Coronary artery (tissue), 2 donors: ENCODE measurements around the gene IDH3G.
A peak's percentile ranks its signal among the peaks of the same experiment; 100 is the strongest.

ENCODE experiments used
- DNase-seq: peaks from one replicate; pipeline ENCODE4 v3.0.0-alpha.2; 2017; ENCODE audit warnings: low spot score
- H3K27ac ChIP-seq, 2 donors: fragments of 200-600 bp; sonication (generic); one replicate each; pipeline ENCODE4 v1.5.1; 2016 to 2019
- H3K4me3 ChIP-seq: fragments of 200-600 bp; sonication (generic); 2 replicates; pipeline ENCODE4 v1.5.1; 2016; ENCODE audit warnings: mild to moderate bottlenecking, moderate library complexity
- CTCF ChIP-seq: fragments of 200-600 bp; sonication (generic); IDR thresholded peaks from one replicate; pipeline ENCODE4 v1.5.1; 2019; ENCODE audit warnings: antibody characterized with exemption

The IDH3G gene

DNA sequence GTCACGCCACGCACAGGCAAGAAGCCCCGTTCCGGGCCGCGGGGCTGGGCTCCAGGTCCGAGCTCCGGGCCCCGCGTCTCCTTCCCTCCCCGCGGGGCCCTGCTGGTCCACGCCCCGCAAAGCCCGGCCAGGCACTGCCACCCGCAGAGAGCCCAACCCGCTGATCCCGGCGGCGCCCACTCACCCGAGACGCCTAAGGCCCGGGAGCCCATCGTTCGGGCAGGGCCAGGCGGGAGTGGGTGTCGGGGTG is 35.3 kb upstream of the IDH3G start:
- Histone ChIP-seq H3K4me3 (peak overlapping the region; percentile 74), H3K27ac (peak overlapping the region in 1 of 2 donors; percentile 86)
- no peak for TF ChIP-seq CTCF
- DNase-seq = no peak

DNA sequence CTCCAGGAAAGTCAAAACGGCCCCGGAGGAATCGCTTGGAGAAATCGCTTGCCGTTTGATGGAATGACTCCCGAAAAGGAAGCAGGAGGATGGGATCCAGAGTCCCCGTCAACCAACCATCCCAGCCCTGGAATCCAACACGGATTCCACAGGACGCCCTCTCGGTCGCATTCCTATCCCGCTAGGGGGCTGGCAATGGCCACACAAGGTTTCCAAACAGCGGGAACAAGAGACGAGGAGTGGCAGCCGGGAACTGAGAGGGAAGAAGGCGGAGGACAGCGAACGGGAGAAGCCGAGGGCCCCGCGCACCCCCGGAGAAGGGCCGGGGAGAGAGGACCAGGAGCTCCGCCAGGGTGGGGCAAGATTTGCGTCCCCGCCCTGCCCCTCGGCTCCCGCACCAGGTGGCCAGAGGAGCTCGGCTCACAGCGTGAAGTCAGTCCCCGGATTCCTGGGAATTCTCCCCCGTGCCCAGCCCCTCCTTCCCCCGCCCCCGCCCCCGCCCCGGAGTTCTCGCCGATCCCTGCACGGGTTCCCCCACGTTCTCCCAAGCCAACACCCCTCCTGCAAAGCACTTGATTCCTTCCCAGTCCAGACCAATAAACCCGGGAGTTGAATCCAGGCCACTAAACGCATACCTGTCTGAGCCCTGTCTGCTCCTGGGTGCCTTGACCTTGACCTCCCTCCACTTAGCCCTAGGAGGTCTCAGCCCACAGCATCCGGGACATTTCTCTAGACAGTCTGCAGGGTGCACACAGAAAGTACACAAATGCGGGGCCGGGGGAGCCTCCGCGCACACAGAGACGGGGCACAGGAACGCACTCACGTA is 34.8 kb upstream of the IDH3G start:
- no peak for TF ChIP-seq CTCF
- Histone ChIP-seq H3K4me3 (peak overlapping the region; percentile 74), H3K27ac (peak overlapping the region; percentile 64 to 86)
- DNase-seq = peak; percentile 74

- H3K4me3 ChIP-seq = peak overlapping the region; percentile 74
- peak overlapping the region; percentile 64 to 86 for H3K27ac ChIP-seq
- no peak for TF ChIP-seq CTCF
- peak; percentile 72 for DNase-seq
Measured at GRCh38 chrX:153828308-153828707, 34.1 kb upstream of the IDH3G start.

DNA sequence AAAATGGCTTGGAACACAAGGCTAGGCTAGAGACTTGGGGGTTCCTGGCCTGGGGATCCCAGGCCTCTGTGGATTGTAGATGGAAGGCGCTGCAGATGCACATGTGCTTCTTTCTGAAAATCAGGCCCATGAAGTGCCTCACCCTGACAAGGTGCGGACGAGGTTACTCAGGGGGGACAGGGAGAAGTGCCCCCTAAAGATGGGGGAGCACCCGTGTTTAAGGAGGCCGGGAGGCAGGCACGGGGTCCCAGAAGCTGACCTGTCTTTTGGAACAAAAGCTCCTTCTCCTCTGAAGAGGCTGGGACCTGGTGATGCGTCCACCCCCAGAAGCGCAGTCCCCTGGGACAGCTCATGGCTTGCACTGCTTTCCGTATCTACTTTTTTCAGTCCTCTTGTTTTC is 33.7 kb upstream of the IDH3G start:
- TF ChIP-seq CTCF = no peak
- peak overlapping the region; percentile 74 for H3K4me3 ChIP-seq
- H3K27ac ChIP-seq = peak overlapping the region in 1 of 2 donors; percentile 86
- DNase-seq = no peak

- Histone ChIP-seq H3K4me3 (no peak overlapping the region), H3K27ac (no peak overlapping the region)
- no peak for TF ChIP-seq CTCF
- DNase-seq = no peak
Measured at GRCh38 chrX:153827016-153827415, 32.8 kb upstream of the IDH3G start.

GRCh38 chrX:153825042-153825441 is 30.9 kb upstream of the IDH3G start:
- DNase-seq = no peak
- TF ChIP-seq CTCF = no peak
- no peak overlapping the region for H3K27ac ChIP-seq
- H3K4me3 ChIP-seq = no peak overlapping the region

DNA sequence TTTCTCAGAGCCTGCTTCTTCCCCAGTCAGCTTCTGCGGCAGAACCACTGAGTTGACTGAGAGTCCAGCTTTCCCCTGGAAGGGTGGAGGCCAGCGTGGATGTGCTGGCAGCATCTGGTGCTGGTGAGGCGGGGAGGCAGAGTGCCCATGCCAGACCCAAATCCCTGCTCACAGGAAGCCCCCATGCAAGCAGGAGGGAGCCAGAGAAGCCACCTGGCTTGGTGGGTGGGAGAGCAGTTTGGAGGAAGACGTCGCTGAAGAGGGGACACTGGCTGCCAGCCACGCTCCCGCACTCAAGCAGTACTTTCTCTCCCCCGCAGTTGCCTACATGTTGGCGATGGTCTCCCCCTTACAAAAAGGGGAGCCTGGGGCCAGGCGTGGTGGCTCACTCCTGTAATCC is 30.2 kb upstream of the IDH3G start:
- no peak for TF ChIP-seq CTCF
- H3K4me3 ChIP-seq = no peak overlapping the region
- no peak overlapping the region for H3K27ac ChIP-seq
- no peak for DNase-seq
